Endometrial microvascular endothelial cells (primary cell): ENCODE results near the gene KMT2D. TPM values are rescaled to one million over a fixed set of nuclear protein-coding genes. Genes with fewer than 3 reads are reported as not detected.

Experiments used
- in situ Hi-C: cut with HindIII; loops from 2 replicates; pipeline ENCODE4 v1.10.0; 2017; ENCODE audit warnings: low sequenced_read_pairs, low pct_unique_long_range_greater_than_20kb; ENCODE audit errors: inconsistent ontology term
- total RNA-seq: library from RNA; depleted of rRNA; stranded (reverse); fragments of >200 nt; gene quantifications from one replicate; pipeline ENCODE4 v1.2.3, GENCODE V29; 2015; ENCODE audit errors: inconsistent ontology term

KMT2D gene
- total RNA-seq, 1 donor from 2014 or later: 23.4 TPM

DNA sequence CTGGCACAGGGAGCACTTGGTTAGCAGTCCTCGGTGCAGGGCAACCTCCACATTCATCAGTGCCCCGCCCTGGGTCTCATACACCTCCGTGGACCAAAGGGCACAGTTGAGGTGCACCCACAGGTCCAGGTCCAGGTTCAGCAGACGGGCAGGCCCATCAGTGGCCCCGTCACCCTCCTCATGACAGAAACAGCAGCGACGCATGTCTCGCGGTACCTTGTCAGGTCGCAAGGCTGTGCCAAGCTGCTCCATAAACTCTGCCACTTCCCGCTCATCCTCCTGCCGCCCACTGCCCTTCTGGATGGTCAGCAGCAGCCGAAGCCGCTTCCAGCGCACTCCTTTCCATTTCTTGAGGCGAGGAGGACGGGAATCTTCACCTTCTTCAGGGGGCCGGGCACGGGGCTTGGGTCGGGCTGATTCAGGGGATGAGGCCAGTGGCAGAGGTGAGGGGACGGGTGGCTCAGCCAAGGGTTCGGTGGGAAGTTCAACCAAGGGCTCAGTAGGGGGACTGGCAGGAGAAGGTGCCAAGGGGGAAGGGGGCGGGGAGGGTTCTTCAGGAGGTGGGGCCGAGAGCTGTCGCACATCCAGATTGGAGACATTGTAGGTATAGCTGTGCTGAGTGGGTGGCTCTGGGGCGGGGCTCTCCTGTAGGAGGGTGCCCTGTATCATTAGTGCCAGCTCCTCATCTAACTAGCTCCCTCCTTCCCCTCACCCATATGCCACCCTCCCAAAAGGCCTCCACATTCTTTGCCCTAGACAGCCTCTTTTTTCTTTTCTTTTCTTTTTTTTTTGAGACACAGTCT is 33.7 kb downstream of the KMT2D start:
- in situ Hi-C loops: no loop called here

DNA sequence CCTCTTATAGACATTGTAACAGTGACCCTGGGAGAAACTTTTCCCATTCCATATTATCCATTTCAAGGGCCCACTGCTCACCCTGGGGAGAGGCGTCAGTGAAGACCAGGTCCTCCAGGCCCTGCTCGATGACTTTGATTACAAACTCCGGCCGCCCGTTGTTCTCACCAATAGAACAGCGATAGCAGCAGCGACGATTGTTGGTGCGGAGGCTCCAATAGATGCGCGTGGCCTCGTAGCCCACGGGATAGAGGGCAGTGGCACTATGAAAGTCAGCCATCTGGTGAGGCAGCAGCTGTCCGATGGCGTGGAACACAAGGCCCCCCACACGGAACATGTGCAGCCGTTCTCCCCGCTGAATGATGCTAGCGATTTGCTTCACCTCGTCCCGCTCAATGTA is 34.5 kb downstream of the KMT2D start:
- in situ Hi-C loops: no loop called here

DNA sequence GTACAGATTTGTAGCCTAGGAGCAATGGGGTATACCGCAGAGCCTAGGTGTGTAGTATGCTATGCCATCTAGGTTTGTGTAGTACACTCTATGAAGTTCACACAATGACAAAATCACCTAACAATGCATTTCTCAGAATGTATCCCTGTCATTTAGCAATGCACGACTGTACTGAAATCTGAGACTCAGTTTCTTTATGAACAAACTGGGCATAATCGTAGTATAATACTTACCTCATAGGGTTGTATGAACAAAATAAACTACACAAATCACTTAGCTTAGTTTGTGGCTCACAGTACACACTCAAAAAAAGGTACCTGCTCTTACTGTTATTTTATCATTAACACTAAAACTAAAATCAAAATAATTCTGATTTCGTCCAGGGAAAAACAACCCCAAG is 35.1 kb downstream of the KMT2D start:
- in situ Hi-C loops: no loop called here

DNA sequence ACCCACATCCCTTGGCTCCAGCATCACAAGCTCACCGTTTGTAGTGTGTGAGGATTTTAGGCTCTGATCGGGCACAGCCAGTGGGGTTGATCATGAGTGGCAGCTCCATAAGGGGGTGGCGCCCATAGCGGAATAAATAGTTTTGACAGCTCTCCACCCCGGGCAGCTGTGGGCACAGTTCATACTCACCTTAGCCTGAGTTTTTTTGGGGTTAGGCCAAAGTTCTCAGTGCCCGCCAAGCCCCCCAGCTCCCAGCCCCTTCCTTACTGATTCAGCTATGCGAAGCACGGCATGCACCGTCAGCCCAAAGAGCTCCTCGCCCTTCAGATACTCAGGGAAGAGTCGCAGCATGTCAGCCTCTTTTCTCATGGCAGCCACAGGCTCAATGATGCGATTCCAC is 36.1 kb downstream of the KMT2D start:
- in situ Hi-C loops: no loop called here

DNA sequence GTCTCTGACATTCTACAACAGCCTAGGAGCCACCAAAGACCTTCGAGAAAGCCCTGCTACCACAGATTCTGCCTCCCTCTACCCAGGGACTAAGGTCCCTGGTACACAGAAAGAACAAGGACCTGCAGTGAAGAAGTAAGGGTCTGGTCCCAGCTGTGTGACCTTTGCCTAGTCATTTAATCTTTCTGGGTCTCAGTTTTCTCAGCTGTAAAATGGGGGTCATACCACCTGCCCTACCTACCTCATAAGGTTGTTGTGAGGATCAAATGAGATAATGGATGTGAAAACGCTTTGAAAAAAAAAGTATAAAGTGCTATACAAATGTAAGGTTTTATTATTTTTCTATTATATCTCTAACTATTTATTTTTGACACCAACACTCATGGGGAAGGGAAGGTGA is 36.8 kb downstream of the KMT2D start:
- in situ Hi-C loops: no loop called here

DNA sequence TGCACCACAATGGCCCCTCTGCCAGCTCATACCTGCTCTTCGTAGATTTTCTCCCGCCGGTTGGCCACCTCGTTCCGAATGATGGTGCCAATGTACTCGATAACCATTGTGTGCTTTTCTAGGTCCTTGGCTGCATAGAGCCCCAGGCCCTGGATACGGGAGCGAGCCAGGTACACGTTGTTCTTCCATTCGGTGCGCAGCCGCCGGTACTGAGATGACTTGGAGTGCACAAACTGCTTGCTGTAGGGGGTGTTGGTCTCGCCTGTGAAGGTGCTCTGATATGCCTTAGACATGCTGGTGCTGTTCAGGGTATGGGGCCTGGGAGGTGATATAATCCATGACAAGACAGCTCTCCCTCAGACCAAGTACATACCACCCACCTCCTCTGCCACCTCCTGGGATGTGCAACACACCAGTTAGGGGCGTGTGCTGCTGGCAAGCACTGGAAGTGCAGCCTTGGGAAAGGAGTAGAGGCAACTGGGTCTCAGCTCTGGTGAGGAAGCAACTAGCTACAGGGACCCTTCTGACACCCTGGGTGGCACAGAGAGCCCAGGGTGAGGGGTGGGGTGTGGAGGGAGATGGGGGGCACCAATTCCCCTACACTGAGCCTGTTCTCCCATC is 37.9 kb downstream of the KMT2D start:
- in situ Hi-C loops: no loop called here

DNA sequence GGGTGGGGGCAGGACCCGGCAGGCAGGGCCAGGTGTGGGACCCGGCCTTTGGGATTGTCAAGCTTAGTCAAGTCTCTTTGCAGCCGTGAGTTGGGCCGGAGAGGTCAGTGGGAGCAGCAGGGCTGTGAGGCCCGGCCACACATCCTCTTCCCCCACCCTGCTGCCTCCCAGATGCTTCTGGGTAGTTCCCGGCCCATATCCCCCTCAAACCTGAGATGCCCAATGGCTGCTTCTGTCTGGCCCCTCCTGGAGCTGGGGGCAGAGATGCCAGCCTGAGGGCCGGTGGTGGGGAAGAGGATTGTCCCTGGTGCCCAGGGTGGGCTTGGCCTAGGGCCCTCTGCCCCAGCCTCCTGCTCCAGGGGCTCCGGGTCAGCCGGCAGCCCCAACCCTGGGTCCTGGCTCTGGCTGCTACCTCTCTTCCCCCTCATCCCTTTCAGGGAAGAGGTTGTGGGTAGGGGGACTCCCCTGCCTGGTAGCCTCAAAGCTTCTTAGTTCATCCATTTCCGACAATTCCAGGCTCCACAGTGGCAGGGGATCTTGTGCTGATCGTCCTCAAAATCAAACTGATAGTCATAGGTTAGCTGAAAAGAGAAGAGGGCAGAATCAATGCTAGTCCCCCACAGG is 39.2 kb downstream of the KMT2D start:
- in situ Hi-C loops: no loop called here

DNA sequence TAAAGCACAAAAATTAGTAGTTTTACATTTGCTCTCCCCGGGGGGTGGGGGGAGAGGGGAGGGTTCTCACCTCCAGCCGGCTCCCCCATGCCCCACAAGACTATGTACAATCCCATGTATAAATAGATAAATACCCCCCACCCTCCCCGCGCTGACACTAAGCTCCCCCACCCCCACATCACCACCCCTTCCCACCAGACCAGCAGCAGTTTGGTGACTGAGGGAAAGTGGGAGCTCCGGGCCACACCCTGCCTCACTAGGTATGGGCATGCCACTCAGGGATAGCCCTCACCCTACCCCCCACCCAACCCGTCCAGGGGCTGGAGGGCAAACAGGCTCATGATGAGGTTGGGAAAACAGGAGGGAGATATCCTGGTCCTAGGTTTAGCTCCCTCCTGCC is 40.2 kb downstream of the KMT2D start:
- in situ Hi-C loops: no loop called here

DNA sequence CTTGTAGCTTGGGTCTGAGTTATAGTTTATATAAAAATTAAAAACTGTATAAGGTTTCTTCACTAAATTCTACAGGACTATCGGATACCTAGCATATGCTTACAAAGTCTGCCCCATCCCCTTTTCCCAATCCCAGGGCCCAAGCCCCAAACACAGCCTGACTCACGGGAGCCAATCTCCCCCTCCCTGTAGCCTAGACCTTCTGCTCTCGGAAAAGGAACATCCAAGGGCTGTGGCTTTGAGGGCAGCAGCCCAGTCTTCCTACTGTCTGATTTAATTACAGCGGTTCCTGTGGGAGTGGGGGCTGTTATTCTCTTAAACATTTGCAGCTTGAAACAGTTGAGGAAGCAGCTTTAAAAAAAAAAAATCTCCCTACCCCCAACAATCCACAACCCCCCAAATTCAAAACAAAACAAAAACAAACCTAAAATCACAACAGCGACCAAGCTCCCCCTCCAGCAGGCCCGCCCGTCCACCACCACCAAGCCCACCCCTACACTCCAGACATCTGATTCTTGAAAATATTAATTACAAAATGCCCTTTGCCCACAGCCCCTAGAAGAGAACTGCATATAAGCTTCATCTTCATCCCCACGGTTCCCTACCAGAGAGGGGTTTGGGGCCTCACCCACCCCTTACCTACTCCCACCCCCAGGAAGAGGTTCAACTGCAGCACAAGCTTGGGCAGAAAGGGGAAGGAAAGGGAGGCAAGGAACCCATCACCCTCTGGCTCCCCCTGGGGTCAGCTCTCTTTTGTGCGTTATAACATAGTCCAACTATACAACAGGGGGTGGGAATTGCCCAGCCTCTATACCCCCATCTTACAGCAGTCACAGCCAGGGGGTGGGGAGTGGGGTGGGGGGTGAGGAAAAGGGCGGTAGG is 40.9 kb downstream of the KMT2D start:
- in situ Hi-C loops: no loop called here

DNA sequence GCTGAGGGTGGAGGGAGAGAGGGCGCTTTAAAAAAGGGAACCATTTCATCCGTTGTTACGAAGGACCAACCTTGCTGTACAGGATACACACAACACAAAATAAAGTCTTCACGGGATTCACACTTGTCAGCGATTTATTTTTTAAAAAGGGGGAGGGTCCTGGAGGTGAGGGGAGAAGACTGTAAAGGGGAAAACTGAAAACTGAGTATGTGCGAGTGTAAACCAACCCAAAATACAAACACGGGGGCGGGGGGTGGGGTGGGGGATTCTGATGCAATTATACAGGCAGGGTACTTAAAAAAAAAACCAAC is 41.5 kb downstream of the KMT2D start:
- in situ Hi-C loops: no loop called here

DNA sequence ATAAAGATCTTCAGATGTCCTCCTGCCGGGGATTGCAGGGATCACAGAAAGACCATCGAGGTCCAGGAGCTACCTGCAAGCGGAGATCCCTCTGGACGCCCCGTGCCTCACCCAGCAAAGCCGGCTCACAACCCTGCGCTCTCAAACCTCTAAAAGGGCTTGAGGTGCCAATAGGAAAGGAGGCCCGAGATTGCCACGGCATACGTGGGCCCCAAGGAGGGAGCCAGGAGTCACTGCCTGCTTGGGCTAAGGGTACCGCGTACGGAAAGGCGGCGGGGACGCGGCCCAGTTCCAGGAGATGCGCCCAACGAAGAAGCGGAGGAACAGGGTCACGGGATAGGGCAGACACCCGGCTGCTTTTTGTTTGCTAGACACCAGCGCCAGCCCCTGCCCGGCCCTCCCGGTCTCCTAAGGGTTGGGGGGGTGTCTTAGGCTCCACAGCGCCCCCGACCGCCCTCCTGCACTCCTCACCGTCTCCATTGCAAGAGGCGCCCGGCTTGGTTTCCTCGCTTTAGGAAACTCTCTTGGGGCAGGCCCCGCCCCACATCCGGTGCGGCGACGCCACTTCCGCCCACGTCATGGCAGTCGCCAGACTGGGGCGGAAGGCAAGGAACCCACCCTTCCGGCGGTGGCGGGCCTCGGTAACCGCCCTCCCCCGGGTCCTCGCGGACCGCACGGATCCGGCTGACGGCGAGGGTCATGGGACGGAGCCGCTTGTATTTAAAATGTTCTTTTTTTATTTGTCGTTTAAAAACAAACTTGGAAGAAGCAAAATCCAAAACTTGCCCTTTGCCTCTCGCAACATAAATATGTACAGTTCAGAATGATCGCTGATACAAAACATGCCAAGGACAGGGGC is 42.1 kb downstream of the KMT2D start, which contains the start of gene PRKAG1:
TSS of gene PRKAG1 (minus strand) at position 516 of the 859 bp plus-strand sequence. CDS start at position 480, 36 bp downstream.
- in situ Hi-C loops: no loop called here

DNA sequence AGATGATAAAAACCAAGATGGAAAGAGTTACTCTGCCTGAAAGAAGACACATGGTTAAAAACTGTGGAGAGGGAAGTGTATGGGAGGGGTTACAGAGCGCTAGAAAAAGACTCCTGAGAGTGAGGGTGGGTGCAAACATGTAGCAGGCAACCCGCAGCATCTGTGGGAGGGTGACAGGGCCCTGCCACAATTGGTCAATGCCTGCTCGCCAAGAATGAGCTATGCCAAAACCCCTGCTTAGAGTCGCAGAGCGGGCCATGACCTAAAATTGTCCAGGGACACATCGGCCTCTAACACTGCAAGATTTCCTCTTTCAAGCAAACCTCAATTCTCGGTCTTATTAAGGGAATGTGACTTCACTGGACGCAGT is 42.7 kb downstream of the KMT2D start:
- in situ Hi-C loops: no loop called here

DNA sequence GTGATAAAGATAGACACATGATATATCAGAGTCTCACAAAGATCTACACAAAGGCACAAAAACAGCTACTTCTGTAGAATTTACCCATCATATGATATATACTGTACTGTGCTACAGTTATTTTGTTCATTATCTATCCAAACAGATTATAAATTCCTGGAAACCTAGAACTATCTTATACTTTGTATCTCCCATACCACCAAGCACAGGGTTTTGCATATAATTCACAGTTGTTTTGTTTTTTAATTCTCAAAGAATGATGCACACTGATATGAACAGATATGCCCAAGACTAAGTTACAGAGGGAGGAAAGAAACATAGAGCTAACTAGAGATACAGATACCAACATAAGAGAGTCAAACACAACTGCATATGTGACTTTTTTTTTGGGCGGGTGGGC is 45.4 kb downstream of the KMT2D start:
- in situ Hi-C loops: no loop called here

DNA sequence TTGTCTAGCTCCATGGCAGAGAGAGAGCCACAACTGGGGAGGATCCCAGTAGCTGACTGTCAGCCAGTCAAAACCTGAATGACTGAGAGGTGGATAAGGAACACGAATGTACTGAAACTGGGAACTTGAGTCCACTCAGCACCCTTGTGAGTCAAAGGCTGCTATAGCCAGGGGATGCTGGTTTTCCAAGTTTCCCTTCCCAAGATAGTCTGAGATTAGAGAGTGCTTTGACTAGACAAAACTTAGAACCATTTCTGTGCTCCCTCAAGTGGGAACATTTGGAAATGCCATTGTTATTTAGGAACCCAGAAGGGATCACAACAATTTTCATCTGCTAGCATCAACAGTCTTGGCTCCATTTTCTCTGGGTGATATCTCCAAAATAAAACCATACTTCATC is 46.0 kb downstream of the KMT2D start:
- in situ Hi-C loops: no loop called here

DNA sequence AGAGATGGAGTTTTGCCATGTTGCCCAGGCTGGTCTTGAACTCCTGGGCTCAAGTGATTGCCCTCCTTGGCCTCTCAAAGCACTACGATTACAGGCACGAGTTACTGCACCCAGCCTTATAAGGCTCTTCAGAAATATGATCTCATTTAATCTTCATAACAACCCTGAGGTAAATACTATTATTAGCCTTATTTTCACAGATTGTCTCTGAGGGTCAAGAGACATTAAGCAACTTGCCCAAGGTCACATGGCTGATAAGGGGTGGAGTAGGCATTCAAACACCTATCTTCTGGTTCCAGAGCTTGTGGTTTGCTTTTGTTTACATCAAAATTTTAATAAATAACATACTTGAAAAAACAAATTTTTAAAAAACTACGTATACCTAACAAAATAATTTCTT is 47.2 kb downstream of the KMT2D start:
- in situ Hi-C loops: no loop called here

DNA sequence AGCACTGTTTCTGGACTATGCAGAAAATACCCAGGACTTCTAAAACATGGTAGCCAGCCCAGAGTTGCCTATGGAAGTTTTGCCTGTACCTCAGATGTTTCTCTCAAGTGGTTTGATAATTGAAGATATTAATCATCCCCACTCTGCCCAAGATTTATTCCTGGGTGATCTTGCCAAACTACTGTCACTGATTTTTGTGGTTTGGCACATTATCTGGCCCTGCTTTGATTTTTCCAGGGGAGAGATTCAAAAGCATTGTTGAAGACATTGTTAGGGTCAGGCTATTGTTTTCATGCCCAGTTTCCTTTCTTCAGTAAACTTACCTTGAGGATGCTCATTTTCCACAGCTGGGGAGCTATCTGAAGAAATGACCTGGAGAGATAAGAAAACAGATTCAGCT is 47.9 kb downstream of the KMT2D start:
- in situ Hi-C loops: no loop called here
